Neural cell (in vitro differentiated cells): ENCODE results near the gene FEM1B.

Experiments used
- CTCF ChIP-seq: fragments of 450-650 bp; IDR thresholded peaks from 2 replicates; pipeline ENCODE4 v1.5.1; 2014; ENCODE audit warnings: antibody characterized with exemption, mild to moderate bottlenecking, moderate library complexity; ENCODE audit not compliant: poor library complexity, severe bottlenecking
- EZH2 ChIP-seq: fragments of 200-600, 300-800 bp; shearing (Covaris generic), sonication (generic); IDR thresholded peaks from 2 replicates; pipeline ENCODE4 v1.6.1; 2014; ENCODE audit warnings: antibody characterized with exemption, low read length, borderline replicate concordance, mild to moderate bottlenecking; ENCODE audit not compliant: insufficient read depth, poor library complexity, severe bottlenecking
- POLR2AphosphoS5 ChIP-seq: IDR thresholded peaks from 2 replicates; pipeline ENCODE4 v1.6.1; 2012
- RAD21 ChIP-seq: fragments of 450-650 bp; conservative IDR thresholded peaks from 2 replicates; pipeline ENCODE4 v1.6.1; 2014; ENCODE audit warnings: antibody characterized with exemption, mild to moderate bottlenecking, moderate library complexity
- TAF1 ChIP-seq: IDR thresholded peaks from 2 replicates; pipeline ENCODE4 v1.6.1; 2012; ENCODE audit warnings: low read depth

- no peak for TF ChIP-seq RAD21
- TF ChIP-seq POLR2AphosphoS5 = no peak
- no peak for TF ChIP-seq CTCF
- no peak for TF ChIP-seq EZH2
- no peak for TF ChIP-seq TAF1
These were observed 45.3 kb downstream of the FEM1B start for GRCh38 chr15:68322796-68323195.
